ENCODE data around the gene PRKN. TPM values are rescaled to one million over a fixed set of nuclear protein-coding genes. Genes with fewer than 3 reads are reported as not detected.

The PRKN gene
- total RNA-seq, 2 donors from 2014 or later, result 3.3 to 4.8 TPM

- Histone ChIP-seq H3K27me3 (ENCODE audit: control insufficient read depth, insufficient read depth, low read length, poor library complexity, severe bottlenecking) (no peaks in the 10 kb centered on the region), H3K36me3 (ENCODE audit: control insufficient read depth, insufficient read depth, low read length) (no peaks in the 10 kb centered on the region), H3K27ac (ENCODE audit: low read depth, low read length) (no peak overlapping the region), H3K4me1 (ENCODE audit: control insufficient read depth, insufficient read depth, low read length) (no peaks in the 10 kb centered on the region), H3K9me3 (ENCODE audit: control insufficient read depth, low read length) (no peaks in the 10 kb centered on the region), H3K9ac (ENCODE audit: extremely low read depth, low read length, poor library complexity, severe bottlenecking) (no peak overlapping the region), H3K4me3 (ENCODE audit: low read length) (no peak overlapping the region)
- Mint-ChIP-seq H3K4me1 (no peaks in the 10 kb centered on the region), H3K36me3 (ENCODE audit: low read depth) (no peaks in the 10 kb centered on the region), H3K27me3 (ENCODE audit: insufficient read depth) (no peaks in the 10 kb centered on the region), H3K4me3 (no peak overlapping the region), H3K27ac (no peak overlapping the region), H3K9me3 (peaks cover 9% of the 10 kb centered on the region)
- TF ChIP-seq CTCF (conservative IDR thresholded peaks at IDR 0.05), result no peak
- DNase-seq, result no peak
- 80 to 93% methylated on average over 1 to 3 of the region's 3 CpGs for WGBS, 2 experiments (ENCODE audit: insufficient coverage in 1 of 2, insufficient read length in 1 of 2)
Observed at GRCh38 chr6:162562041-162562440, 165.5 kb downstream of the PRKN start.

GRCh38 chr6:162560891-162561290 is 166.7 kb downstream of the PRKN start:
- no peaks in the 10 kb centered on the region for H3K27me3 Mint-ChIP-seq (ENCODE audit: insufficient read depth)
- Histone ChIP-seq H3K27ac (ENCODE audit: low read depth, low read length) (no peak overlapping the region), H3K36me3 (ENCODE audit: control insufficient read depth, insufficient read depth, low read length) (no peaks in the 10 kb centered on the region), H3K9me3 (ENCODE audit: control insufficient read depth, low read length) (no peaks in the 10 kb centered on the region), H3K9ac (ENCODE audit: extremely low read depth, low read length, poor library complexity, severe bottlenecking) (no peak overlapping the region), H3K27me3 (ENCODE audit: control insufficient read depth, insufficient read depth, low read length, poor library complexity, severe bottlenecking) (no peaks in the 10 kb centered on the region), H3K4me1 (ENCODE audit: control insufficient read depth, insufficient read depth, low read length) (no peaks in the 10 kb centered on the region), H3K4me3 (ENCODE audit: low read length) (no peak overlapping the region)
- DNase-seq, result no peak
- WGBS, 2 experiments (ENCODE audit: insufficient coverage in 1 of 2, insufficient read length in 1 of 2), result 93 to 95% methylated on average over 8 of the region's 8 CpGs
- no peaks in the 10 kb centered on the region for H3K4me1 Mint-ChIP-seq
- no peaks in the 10 kb centered on the region for H3K36me3 Mint-ChIP-seq (ENCODE audit: low read depth)
- TF ChIP-seq CTCF (conservative IDR thresholded peaks at IDR 0.05), result no peak
- H3K4me3 Mint-ChIP-seq, result no peak overlapping the region
- peaks cover 1% of the 10 kb centered on the region for H3K9me3 Mint-ChIP-seq
- H3K27ac Mint-ChIP-seq, result no peak overlapping the region

GRCh38 chr6:162554531-162554930 is 173.0 kb downstream of the PRKN start:
- Histone ChIP-seq H3K9me3 (ENCODE audit: control insufficient read depth, low read length) (no peaks in the 10 kb centered on the region), H3K36me3 (ENCODE audit: control insufficient read depth, insufficient read depth, low read length) (no peaks in the 10 kb centered on the region), H3K4me1 (ENCODE audit: control insufficient read depth, insufficient read depth, low read length) (no peaks in the 10 kb centered on the region), H3K27me3 (ENCODE audit: control insufficient read depth, insufficient read depth, low read length, poor library complexity, severe bottlenecking) (no peaks in the 10 kb centered on the region), H3K27ac (ENCODE audit: low read depth, low read length) (no peak overlapping the region), H3K4me3 (ENCODE audit: low read length) (no peak overlapping the region), H3K9ac (ENCODE audit: extremely low read depth, low read length, poor library complexity, severe bottlenecking) (no peak overlapping the region)
- Mint-ChIP-seq H3K36me3 (ENCODE audit: low read depth) (no peaks in the 10 kb centered on the region), H3K9me3 (no peaks in the 10 kb centered on the region), H3K4me3 (no peak overlapping the region), H3K27me3 (ENCODE audit: insufficient read depth) (no peaks in the 10 kb centered on the region), H3K4me1 (no peaks in the 10 kb centered on the region), H3K27ac (no peak overlapping the region)
- TF ChIP-seq CTCF (conservative IDR thresholded peaks at IDR 0.05), result no peak
- DNase-seq, result no peak
- WGBS, 2 experiments (ENCODE audit: insufficient coverage in 1 of 2, insufficient read length in 1 of 2), result 92 to 93% methylated on average over 4 to 9 of the region's 9 CpGs

All from endodermal cell (in vitro differentiated cells).